WTC11 (cell line): Measurements from ENCODE around the gene SVIL. TPM values are rescaled to one million over a fixed set of nuclear protein-coding genes. Genes with fewer than 3 reads are reported as not detected.
"Not testable (repeated sequence)": the region's sequence is repeated elsewhere in the genome, so short reads cannot be mapped to it uniquely, and the experiment has no call there.

Experiments used
- ATAC-seq: fragments of 200-7000 bp; cut with Tn5 transposase; 2 replicates; pipeline ENCODE4 v1.10.0; 2021; ENCODE audit warnings: mild to moderate bottlenecking, moderate library complexity
- CTCF ChIA-PET: fragments of 300-600 bp; sonication (Branson Sonifier 250); formaldehyde crosslinking; loops from one replicate; lab custom pipeline; 2021; ENCODE audit warnings: antibody characterized with exemption; lab: Charles Lee
- POLR2A ChIA-PET: fragments of 350-600 bp; sonication (Branson Sonifier 250); formaldehyde crosslinking; loops from one replicate; lab custom pipeline; 2021; ENCODE audit warnings: antibody characterized with exemption; lab: Charles Lee
- DNase-seq: peaks from one replicate; pipeline ENCODE4 v3.0.0; 2021; ENCODE audit warnings: low spot score
- H3K27ac Mint-ChIP-seq: 2 replicates; pipeline ENCODE4 v1.8.0; 2021; ENCODE audit warnings: mixed read lengths
- H3K27me3 Mint-ChIP-seq: 2 replicates; pipeline ENCODE4 v1.8.0; 2021; ENCODE audit warnings: low read depth, mild to moderate bottlenecking, moderate library complexity, mixed read lengths
- H3K36me3 Mint-ChIP-seq: 2 replicates; pipeline ENCODE4 v1.8.0; 2021; ENCODE audit warnings: mixed read lengths
- H3K4me1 Mint-ChIP-seq: 2 replicates; pipeline ENCODE4 v1.8.0; 2022; ENCODE audit warnings: mixed read lengths
- H3K4me3 Mint-ChIP-seq: 2 replicates; pipeline ENCODE4 v1.8.0; 2021; ENCODE audit warnings: mild to moderate bottlenecking, moderate library complexity, mixed read lengths
- H3K9me3 Mint-ChIP-seq: 2 replicates; pipeline ENCODE4 v1.8.0; 2021; ENCODE audit warnings: mixed read lengths
- ATF6 ChIP-seq: sonication (generic); formaldehyde crosslinking; IDR thresholded peaks from 2 replicates; pipeline ENCODE4 v1.8.1; 2023; ENCODE audit warnings: mild to moderate bottlenecking, missing genetic modification reagents
- CREM ChIP-seq: sonication (generic); formaldehyde crosslinking; IDR thresholded peaks from 2 replicates; pipeline ENCODE4 v1.8.1; 2022; ENCODE audit warnings: mild to moderate bottlenecking, missing genetic modification reagents, moderate library complexity
- ELF4 ChIP-seq: sonication (generic); formaldehyde crosslinking; IDR thresholded peaks from 2 replicates; pipeline ENCODE4 v1.8.1; 2022; ENCODE audit warnings: low read depth, mild to moderate bottlenecking, moderate library complexity, missing genetic modification reagents
- NFYB ChIP-seq: sonication (generic); formaldehyde crosslinking; conservative IDR thresholded peaks from 2 replicates; pipeline ENCODE4 v1.8.0; 2022; ENCODE audit warnings: low read depth, missing genetic modification reagents
- RELA ChIP-seq: sonication (generic); formaldehyde crosslinking; IDR thresholded peaks from 2 replicates; pipeline ENCODE4 v1.8.1; 2022; ENCODE audit warnings: missing genetic modification reagents, mild to moderate bottlenecking, borderline replicate concordance
- TEAD4 ChIP-seq: sonication (generic); formaldehyde crosslinking; IDR thresholded peaks from 2 replicates; pipeline ENCODE4 v1.8.0; 2022; ENCODE audit warnings: mild to moderate bottlenecking, missing genetic modification reagents
- ZNF396 ChIP-seq: fragments of 250-450 bp; sonication (Bioruptor Pico); IDR thresholded peaks from 2 replicates; pipeline ENCODE4 v1.8.0; 2021; ENCODE audit warnings: mild to moderate bottlenecking, moderate library complexity, borderline replicate concordance
- ZNF423 ChIP-seq: fragments of 250-450 bp; sonication (Bioruptor Pico); IDR thresholded peaks from 2 replicates; pipeline ENCODE4 v2.1.2; 2022; ENCODE audit warnings: mild to moderate bottlenecking, moderate library complexity
- ZNF512 ChIP-seq: sonication (generic); formaldehyde crosslinking; IDR thresholded peaks from 2 replicates; pipeline ENCODE4 v1.8.1; 2022; ENCODE audit warnings: missing genetic modification reagents, borderline replicate concordance
- total RNA-seq: library from RNA; stranded (reverse); gene quantifications from 3 replicates; pipeline ENCODE4 v1.2.3, GENCODE V29; 2021
- TF ChIP-seq, protein P1 (sequence below): sonication (generic); formaldehyde crosslinking; IDR thresholded peaks from 2 replicates; pipeline ENCODE4 v1.8.1; 2022; ENCODE audit warnings: low read depth, missing genetic modification reagents, borderline replicate concordance
- TF ChIP-seq, protein P2 (sequence below): fragments of 200-600 bp; IDR thresholded peaks from 2 replicates; pipeline ENCODE4 v1.8.0; 2022; ENCODE audit warnings: antibody characterized with exemption

Gene SVIL
- total RNA-seq, 1 experiment from 2014 or later: 27.1 TPM

- CTCF ChIA-PET: interaction anchor here (0.9 to 2.7 kb wide), 3 partner anchors 21 to 57 kb away, joined by 3 to 6 read pairs (median 5); no protein-coding TSS in a partner anchor
- H3K27ac Mint-ChIP-seq: no peak overlapping the region
- no peaks in the 10 kb centered on the region for H3K27me3 Mint-ChIP-seq
- H3K4me3 Mint-ChIP-seq: no peak overlapping the region
- no peaks in the 10 kb centered on the region; the same call in 1 of the 2 replicates for H3K36me3 Mint-ChIP-seq
- ATAC-seq (no peak), DNase-seq (no peak)
- 0 out of 2 replicates have a peak, but pooled peaks cover 3% of the 10 kb centered on the region for H3K9me3 Mint-ChIP-seq
- TF ChIP-seq RELA (CRISPR knock-in tag) (no peak), ZNF512 (CRISPR knock-in tag) (no peak), ATF6 (CRISPR knock-in tag) (no peak), ELF4 (CRISPR knock-in tag) (no peak), ZNF396 (CRISPR knock-in tag) (no peak), ZNF423 (no peak), NFYB (CRISPR knock-in tag) (no peak), CREM (CRISPR knock-in tag) (no peak), TEAD4 (CRISPR knock-in tag) (no peak)
- TF ChIP-seq, protein P1, sequence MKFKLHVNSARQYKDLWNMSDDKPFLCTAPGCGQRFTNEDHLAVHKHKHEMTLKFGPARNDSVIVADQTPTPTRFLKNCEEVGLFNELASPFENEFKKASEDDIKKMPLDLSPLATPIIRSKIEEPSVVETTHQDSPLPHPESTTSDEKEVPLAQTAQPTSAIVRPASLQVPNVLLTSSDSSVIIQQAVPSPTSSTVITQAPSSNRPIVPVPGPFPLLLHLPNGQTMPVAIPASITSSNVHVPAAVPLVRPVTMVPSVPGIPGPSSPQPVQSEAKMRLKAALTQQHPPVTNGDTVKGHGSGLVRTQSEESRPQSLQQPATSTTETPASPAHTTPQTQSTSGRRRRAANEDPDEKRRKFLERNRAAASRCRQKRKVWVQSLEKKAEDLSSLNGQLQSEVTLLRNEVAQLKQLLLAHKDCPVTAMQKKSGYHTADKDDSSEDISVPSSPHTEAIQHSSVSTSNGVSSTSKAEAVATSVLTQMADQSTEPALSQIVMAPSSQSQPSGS (CRISPR knock-in tag): no peak
- TF ChIP-seq, protein P2, sequence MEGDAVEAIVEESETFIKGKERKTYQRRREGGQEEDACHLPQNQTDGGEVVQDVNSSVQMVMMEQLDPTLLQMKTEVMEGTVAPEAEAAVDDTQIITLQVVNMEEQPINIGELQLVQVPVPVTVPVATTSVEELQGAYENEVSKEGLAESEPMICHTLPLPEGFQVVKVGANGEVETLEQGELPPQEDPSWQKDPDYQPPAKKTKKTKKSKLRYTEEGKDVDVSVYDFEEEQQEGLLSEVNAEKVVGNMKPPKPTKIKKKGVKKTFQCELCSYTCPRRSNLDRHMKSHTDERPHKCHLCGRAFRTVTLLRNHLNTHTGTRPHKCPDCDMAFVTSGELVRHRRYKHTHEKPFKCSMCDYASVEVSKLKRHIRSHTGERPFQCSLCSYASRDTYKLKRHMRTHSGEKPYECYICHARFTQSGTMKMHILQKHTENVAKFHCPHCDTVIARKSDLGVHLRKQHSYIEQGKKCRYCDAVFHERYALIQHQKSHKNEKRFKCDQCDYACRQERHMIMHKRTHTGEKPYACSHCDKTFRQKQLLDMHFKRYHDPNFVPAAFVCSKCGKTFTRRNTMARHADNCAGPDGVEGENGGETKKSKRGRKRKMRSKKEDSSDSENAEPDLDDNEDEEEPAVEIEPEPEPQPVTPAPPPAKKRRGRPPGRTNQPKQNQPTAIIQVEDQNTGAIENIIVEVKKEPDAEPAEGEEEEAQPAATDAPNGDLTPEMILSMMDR: no peak
- POLR2A ChIA-PET: no interaction called here
- H3K4me1 Mint-ChIP-seq: peaks cover 13% of the 10 kb centered on the region
Measured at GRCh38 chr10:29450405-29450804, 184.4 kb downstream of the SVIL start.

GRCh38 chr10:29448756-29449592 is 185.8 kb downstream of the SVIL start:
- H3K4me3 Mint-ChIP-seq, POLR2A ChIA-PET, H3K27me3 Mint-ChIP-seq: not testable (repeated sequence)
- CTCF ChIA-PET: interaction anchor here (0.6 to 2.7 kb wide), 9 partner anchors 17 to 1140 kb away, joined by 3 to 15 read pairs (median 4); no protein-coding TSS in a partner anchor
- peaks cover 15% of the 10 kb centered on the region for H3K4me1 Mint-ChIP-seq
- DNase-seq: peak; percentile 92
- TF ChIP-seq, protein P2: peak; percentile 83
- TF ChIP-seq, all 79 proteins: peak for 1; not testable (repeated sequence) for 78
- H3K27ac Mint-ChIP-seq, H3K9me3 Mint-ChIP-seq, H3K36me3 Mint-ChIP-seq: not testable (repeated sequence)
- peak; percentile 93 for ATAC-seq
